MCF 10A (cell line): ENCODE measurements around the gene CMTM2. TPM values are rescaled to one million over a fixed set of nuclear protein-coding genes. Genes with fewer than 3 reads are reported as not detected.

Experiments
- BruUV-seq: library from RNA; stranded (reverse); fragments of 400-500 nt; replicated peaks from 2 replicates; lab custom pipeline; 2021; lab: Mats Ljungman, UMichigan
- CTCF ChIA-PET: fragments of 300-600 bp; sonication (Branson Sonifier 250); formaldehyde crosslinking; extraction: SDS; loops from one replicate; lab custom pipeline; 2021; ENCODE audit warnings: antibody characterized with exemption, inconsistent platforms; lab: Yijun Ruan, JAX
- POLR2A ChIA-PET: fragments of 300-600, 350-650 bp; sonication (Branson Sonifier 250); formaldehyde crosslinking; extraction: SDS; loops from one replicate; lab custom pipeline; 2020; ENCODE audit warnings: antibody characterized with exemption, inconsistent platforms; lab: Yijun Ruan, JAX
- DNase-seq: peaks from one replicate; pipeline ENCODE4 v3.0.0-alpha.2; 2018; ENCODE audit not compliant: unreplicated experiment
- H3K27ac Mint-ChIP-seq: one replicate; pipeline ENCODE4 v1.8.0; 2022; ENCODE audit warnings: mild to moderate bottlenecking, low read depth, mixed read lengths; ENCODE audit not compliant: unreplicated experiment
- H3K27me3 Mint-ChIP-seq: one replicate; pipeline ENCODE4 v1.8.0; 2022; ENCODE audit warnings: mixed read lengths; ENCODE audit not compliant: insufficient read depth, unreplicated experiment
- H3K36me3 Mint-ChIP-seq: one replicate; pipeline ENCODE4 v1.8.0; 2022; ENCODE audit warnings: mild to moderate bottlenecking, moderate library complexity, mixed read lengths; ENCODE audit not compliant: insufficient read depth, unreplicated experiment
- H3K4me1 Mint-ChIP-seq: one replicate; pipeline ENCODE4 v1.8.0; 2022; ENCODE audit warnings: mixed read lengths; ENCODE audit not compliant: insufficient read depth, unreplicated experiment
- H3K4me3 Mint-ChIP-seq: one replicate; pipeline ENCODE4 v1.8.0; 2022; ENCODE audit warnings: mild to moderate bottlenecking, moderate library complexity, mixed read lengths; ENCODE audit not compliant: unreplicated experiment
- H3K9me3 Mint-ChIP-seq: one replicate; pipeline ENCODE4 v1.8.0; 2022; ENCODE audit warnings: mixed read lengths; ENCODE audit not compliant: unreplicated experiment
- CTCF ChIP-seq: fragments of 200-600 bp; IDR thresholded peaks from one replicate; pipeline ENCODE4 v1.8.0; 2022; ENCODE audit warnings: antibody characterized with exemption, mild to moderate bottlenecking; ENCODE audit not compliant: unreplicated experiment
- intact Hi-C: fragments of 100-400 bp; cut with micrococcal nuclease; formaldehyde crosslinking; loops from 2 replicates; pipeline ENCODE4 v1.14.1; 2022
- total RNA-seq: library from RNA; stranded (reverse); gene quantifications from 2 replicates; pipeline ENCODE4 v1.2.3, GENCODE V29; 2022

CMTM2 gene
- total RNA-seq, 1 experiment from 2014 or later: not detected

- ChIA-PET CTCF (interaction anchor here (0.6 to 2.4 kb wide), 13 partner anchors 11 to 316 kb away, joined by 3 to 17 read pairs (median 3); no protein-coding TSS in a partner anchor), POLR2A (interaction anchor here (0.7 to 7.6 kb wide), 13 partner anchors 9 to 278 kb away, joined by 3 to 97 read pairs (median 6); partner anchors contain the start of genes CMTM1 and NAE1)
- H3K36me3 Mint-ChIP-seq: peaks cover 24% of the 10 kb centered on the region
- H3K4me1 Mint-ChIP-seq: peaks cover 58% of the 10 kb centered on the region
- BruUV-seq: TSS peak; percentile 25
- H3K9me3 Mint-ChIP-seq: no peaks in the 10 kb centered on the region
- peak overlapping the region; percentile 86 for H3K27ac Mint-ChIP-seq
- intact Hi-C loops: loop anchor here (2.0 to 10.0 kb wide), 3 partner anchors 43 to 147 kb away; no protein-coding TSS in a partner anchor
- DNase-seq: no peak
- H3K27me3 Mint-ChIP-seq: no peaks in the 10 kb centered on the region
- H3K4me3 Mint-ChIP-seq: peak overlapping the region; percentile 89
- TF ChIP-seq CTCF: no peak
Observed at GRCh38 chr16:66551788-66552285, 27.4 kb upstream of the CMTM2 start.

GRCh38 chr16:66552286-66553177, 26.7 kb upstream of the CMTM2 start, which contains the start of gene CKLF:
TSS of gene CKLF (plus strand) at chr16:66552576. CDS start at chr16:66552716, 140 bp downstream.
- peak; percentile 88 for DNase-seq
- H3K36me3 Mint-ChIP-seq: peaks cover 28% of the 10 kb centered on the region
- TF ChIP-seq CTCF: no peak
- intact Hi-C loops: loop anchor here (2.0 to 10.0 kb wide), 2 partner anchors 44 to 148 kb away; no protein-coding TSS in a partner anchor
- peak within 1 kb of the TSS; percentile 86 for H3K27ac Mint-ChIP-seq
- CTCF ChIA-PET: interaction anchor here (0.5 to 2.4 kb wide), 14 partner anchors 10 to 315 kb away, joined by 3 to 17 read pairs (median 3); no protein-coding TSS in a partner anchor
- TSS peak; percentile 42 for BruUV-seq
- POLR2A ChIA-PET: interaction anchor here (0.6 to 7.6 kb wide), 18 partner anchors 10 to 1309 kb away, joined by 3 to 97 read pairs (median 4); partner anchors contain the start of genes CMTM1 and NAE1
- peaks cover 52% of the 10 kb centered on the region for H3K4me1 Mint-ChIP-seq
- no peaks in the 10 kb centered on the region for H3K27me3 Mint-ChIP-seq
- H3K4me3 Mint-ChIP-seq: peak within 1 kb of the TSS; percentile 89
- H3K9me3 Mint-ChIP-seq: no peaks in the 10 kb centered on the region

- no peak for TF ChIP-seq CTCF
- peaks cover 35% of the 10 kb centered on the region for H3K36me3 Mint-ChIP-seq
- ChIA-PET CTCF (interaction anchor here (0.9 to 1.7 kb wide), 6 partner anchors 9 to 315 kb away, joined by 3 to 7 read pairs (median 3); no protein-coding TSS in a partner anchor), POLR2A (interaction anchor here (0.7 to 7.6 kb wide), 14 partner anchors 9 to 1308 kb away, joined by 3 to 97 read pairs (median 4); partner anchors contain the start of gene NAE1)
- no peak for DNase-seq
- H3K4me1 Mint-ChIP-seq: peaks cover 45% of the 10 kb centered on the region
- H3K27me3 Mint-ChIP-seq: no peaks in the 10 kb centered on the region
- intact Hi-C loops: loop anchor here (2.0 to 10.0 kb wide), 2 partner anchors 44 to 148 kb away; no protein-coding TSS in a partner anchor
- H3K27ac Mint-ChIP-seq: peak overlapping the region; percentile 86
- no TSS peak for BruUV-seq
- H3K9me3 Mint-ChIP-seq: no peaks in the 10 kb centered on the region
- peak overlapping the region; percentile 89 for H3K4me3 Mint-ChIP-seq
Observed at GRCh38 chr16:66553223-66553622, 26.0 kb upstream of the CMTM2 start.
